AG09319 (cell line): ENCODE data around the gene KCNAB2.
"Not testable (repeated sequence)": the region's sequence is repeated elsewhere in the genome, so short reads cannot be mapped to it uniquely, and the experiment has no call there.

Source experiments
- DNase-seq: peaks from one replicate; pipeline ENCODE4 v3.0.0-alpha.2; 2010; ENCODE audit warnings: low read depth; ENCODE audit errors: extremely low read depth
- TF ChIP-seq, protein P1 (sequence below): IDR thresholded peaks from 2 replicates; pipeline ENCODE4 v1.5.1; 2011; ENCODE audit warnings: low read depth, mild to moderate bottlenecking, inconsistent platforms, low read length, moderate library complexity

KCNAB2 gene

GRCh38 chr1:6059866-6060265, 14.2 kb downstream of the KCNAB2 start:
- TF ChIP-seq, protein P1, sequence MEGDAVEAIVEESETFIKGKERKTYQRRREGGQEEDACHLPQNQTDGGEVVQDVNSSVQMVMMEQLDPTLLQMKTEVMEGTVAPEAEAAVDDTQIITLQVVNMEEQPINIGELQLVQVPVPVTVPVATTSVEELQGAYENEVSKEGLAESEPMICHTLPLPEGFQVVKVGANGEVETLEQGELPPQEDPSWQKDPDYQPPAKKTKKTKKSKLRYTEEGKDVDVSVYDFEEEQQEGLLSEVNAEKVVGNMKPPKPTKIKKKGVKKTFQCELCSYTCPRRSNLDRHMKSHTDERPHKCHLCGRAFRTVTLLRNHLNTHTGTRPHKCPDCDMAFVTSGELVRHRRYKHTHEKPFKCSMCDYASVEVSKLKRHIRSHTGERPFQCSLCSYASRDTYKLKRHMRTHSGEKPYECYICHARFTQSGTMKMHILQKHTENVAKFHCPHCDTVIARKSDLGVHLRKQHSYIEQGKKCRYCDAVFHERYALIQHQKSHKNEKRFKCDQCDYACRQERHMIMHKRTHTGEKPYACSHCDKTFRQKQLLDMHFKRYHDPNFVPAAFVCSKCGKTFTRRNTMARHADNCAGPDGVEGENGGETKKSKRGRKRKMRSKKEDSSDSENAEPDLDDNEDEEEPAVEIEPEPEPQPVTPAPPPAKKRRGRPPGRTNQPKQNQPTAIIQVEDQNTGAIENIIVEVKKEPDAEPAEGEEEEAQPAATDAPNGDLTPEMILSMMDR = no peak
- no peak for DNase-seq

DNA sequence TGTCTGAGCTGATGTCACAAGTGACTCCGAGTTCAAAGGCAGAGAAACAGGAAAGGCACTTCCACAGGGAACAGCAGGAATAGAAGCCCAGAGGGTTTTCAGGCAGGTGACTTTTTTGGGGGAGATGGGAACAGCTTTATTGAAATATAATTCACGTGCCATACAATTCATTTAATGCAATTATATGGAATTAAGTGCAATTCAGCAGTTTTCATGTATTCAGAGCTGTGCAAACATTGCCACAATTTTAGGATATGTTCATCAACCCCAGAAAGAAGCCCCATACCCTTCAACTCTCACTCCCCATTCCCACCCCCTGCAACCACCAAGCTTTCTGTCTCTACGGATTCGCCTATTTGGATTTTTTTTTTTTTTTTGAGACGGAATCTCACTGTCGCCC, 17.0 kb downstream of the KCNAB2 start:
- DNase-seq = no peak
- TF ChIP-seq, protein P1 = no peak

DNA sequence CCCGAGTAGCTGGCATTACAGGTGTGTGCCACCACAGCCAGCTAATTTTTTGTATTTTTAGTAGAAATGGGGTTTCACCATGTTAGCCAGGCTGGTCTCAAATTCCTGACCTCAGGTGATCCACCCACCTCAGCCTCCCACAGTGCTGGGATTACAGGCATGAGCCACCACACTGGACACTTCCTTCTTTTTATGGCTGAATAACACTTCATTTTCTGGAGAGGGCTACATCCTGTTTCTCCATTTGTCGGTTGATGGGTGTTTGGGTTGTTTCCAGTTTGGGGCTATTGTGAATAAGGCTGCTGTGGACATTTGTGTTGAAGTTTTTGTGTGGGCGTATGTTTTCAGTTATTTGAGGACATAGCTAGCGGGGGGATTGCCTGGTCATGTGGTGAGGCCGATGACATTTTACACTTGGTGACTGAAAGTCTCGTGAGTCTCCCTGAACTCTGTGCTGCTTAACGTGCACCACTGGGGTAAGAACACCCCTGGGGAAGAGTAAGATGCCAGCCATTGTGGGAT, 17.9 kb downstream of the KCNAB2 start:
- DNase-seq = not testable (repeated sequence)

DNA sequence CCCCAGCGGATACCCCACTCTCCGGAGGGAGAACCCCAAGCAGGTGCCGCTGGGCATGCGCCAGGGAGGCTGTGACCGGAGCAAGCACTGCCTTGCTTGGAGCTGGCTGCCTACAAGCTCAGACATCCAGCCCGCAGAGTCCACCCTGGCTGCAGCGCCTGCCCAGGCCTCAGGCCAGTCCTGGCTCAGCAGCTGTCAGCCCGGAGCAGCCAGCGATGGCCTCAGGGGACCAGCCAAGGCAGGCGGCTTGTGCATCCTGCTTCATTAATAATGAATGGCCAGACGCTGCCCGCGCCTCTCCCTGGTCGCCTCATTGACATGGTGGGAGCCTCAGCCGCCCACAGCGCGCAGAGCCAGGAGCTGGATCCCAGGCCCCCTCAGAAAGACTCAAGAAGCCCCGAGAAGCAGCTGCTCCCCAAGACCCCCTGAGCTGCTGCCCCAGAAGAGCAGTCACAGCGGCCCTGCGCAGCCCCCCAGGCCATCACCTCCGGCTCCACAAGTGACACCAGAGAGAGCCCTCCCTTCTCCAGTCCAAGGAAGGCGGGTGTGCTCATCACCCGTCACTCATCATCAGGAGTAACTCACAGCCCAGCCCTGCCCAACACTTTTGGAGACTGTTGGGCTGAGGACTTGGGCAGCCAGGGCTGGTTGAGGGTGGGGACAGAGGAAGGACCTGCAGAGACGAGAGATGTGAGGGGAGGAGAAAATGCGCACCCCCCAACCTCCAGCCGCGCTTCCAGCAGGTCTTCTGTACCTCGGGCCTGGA, 19.6 kb downstream of the KCNAB2 start:
- TF ChIP-seq, protein P1 = no peak
- no peak for DNase-seq

- DNase-seq = no peak
- TF ChIP-seq, protein P1 = no peak
These were observed 21.0 kb downstream of the KCNAB2 start for GRCh38 chr1:6066680-6067079.

DNA sequence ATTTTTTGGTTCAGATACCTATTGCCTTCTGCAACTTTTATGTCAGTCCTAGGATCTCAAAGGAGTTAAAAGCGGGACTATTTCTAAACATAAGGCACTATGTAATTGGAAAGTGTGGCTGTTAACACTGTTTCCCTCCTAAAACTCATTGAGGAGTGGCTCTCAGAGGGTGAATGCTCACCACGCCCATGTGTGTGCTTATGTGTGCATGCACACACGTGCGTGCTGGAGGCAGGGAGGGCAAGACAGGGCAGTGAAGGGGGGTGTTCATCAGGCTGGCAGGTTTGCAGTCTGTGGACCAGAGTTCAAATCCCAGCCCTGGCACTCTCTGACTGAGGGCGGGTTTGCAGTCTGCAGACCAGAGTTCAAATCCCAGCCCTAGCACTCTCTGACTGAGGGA, 22.4 kb downstream of the KCNAB2 start:
- no peak for DNase-seq
- TF ChIP-seq, protein P1 = no peak

DNA sequence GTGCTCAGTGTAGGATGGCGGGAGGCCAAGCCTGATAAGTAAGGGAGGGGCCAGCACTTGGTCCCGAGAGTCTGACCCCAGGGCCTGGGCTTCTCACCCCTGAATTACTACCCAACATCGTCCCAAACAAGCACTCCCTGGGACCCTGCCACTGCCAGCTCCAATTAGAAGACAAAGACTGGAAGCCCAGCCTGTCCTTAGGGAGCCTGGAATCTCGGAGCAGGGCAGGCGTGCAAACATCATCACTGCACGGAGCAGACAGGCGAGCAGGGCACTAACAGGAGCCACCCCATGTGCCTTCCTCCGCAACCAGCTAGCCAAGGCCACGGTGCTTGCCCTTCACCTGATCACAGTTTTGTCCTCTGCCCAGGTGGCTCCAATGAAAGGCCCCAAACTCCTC, 23.2 kb downstream of the KCNAB2 start:
- DNase-seq = no peak
- TF ChIP-seq, protein P1 = no peak

- no peak for DNase-seq
- TF ChIP-seq, protein P1 = no peak
These were observed 23.9 kb downstream of the KCNAB2 start for GRCh38 chr1:6069573-6069972.
